Activated T-helper 1 cell treated with anti-CD3 and anti-CD28 coated beads, Interleukin-12 subunit alpha, Interleukin-12 subunit beta, Interleukin-2, Interleukin-4 antibody, amounts not matched to agents 30 ng/mL and 10 ng/mL and 1 ng/mL, durations not matched to agents 14 hours and 24 hours and 36 hours (primary cell): Measurements from ENCODE around the gene ZNF580. TPM values are rescaled to one million over a fixed set of nuclear protein-coding genes. Genes with fewer than 3 reads are reported as not detected.
A peak's percentile ranks its signal among the peaks of the same experiment; 100 is the strongest.

Source experiments
- DNase-seq: peaks from one replicate; pipeline ENCODE4 v3.0.0; 2021; ENCODE audit warnings: low spot score
- H3K27ac Mint-ChIP-seq: one replicate; pipeline ENCODE4 v1.8.0; 2021; ENCODE audit warnings: mild to moderate bottlenecking, mixed read lengths
- H3K27me3 Mint-ChIP-seq: one replicate; pipeline ENCODE4 v1.8.0; 2022; ENCODE audit warnings: mild to moderate bottlenecking, moderate library complexity, mixed read lengths; ENCODE audit not compliant: insufficient read depth
- H3K36me3 Mint-ChIP-seq: one replicate; pipeline ENCODE4 v1.8.0; 2021; ENCODE audit warnings: low read depth, mixed read lengths
- H3K4me1 Mint-ChIP-seq: one replicate; pipeline ENCODE4 v1.8.0; 2021; ENCODE audit warnings: low read depth, mixed read lengths
- H3K4me3 Mint-ChIP-seq: one replicate; pipeline ENCODE4 v1.8.0; 2021; ENCODE audit warnings: mild to moderate bottlenecking, moderate library complexity, mixed read lengths
- H3K9me3 Mint-ChIP-seq: one replicate; pipeline ENCODE4 v1.8.0; 2021; ENCODE audit warnings: mixed read lengths
- intact Hi-C: fragments of 100-400 bp; cut with micrococcal nuclease; formaldehyde crosslinking; loops from one replicate; pipeline ENCODE4 v1.15.1; 2024
- total RNA-seq: library from RNA; stranded (reverse); gene quantifications from 2 replicates; pipeline ENCODE4 v1.2.3, GENCODE V29; 2022

Gene ZNF580
- total RNA-seq, 1 donor from 2014 or later: 39.8 TPM

GRCh38 chr19:55675661-55676354, 35.0 kb downstream of the ZNF580 start:
- Mint-ChIP-seq H3K27ac (peak overlapping the region; percentile 95), H3K4me1 (peaks cover 46% of the 10 kb centered on the region), H3K4me3 (peak overlapping the region; percentile 98), H3K9me3 (no peaks in the 10 kb centered on the region), H3K27me3 (no peaks in the 10 kb centered on the region), H3K36me3 (peaks cover 44% of the 10 kb centered on the region)
- no peak for DNase-seq
- intact Hi-C loops: loop anchor here (1.0 to 5.0 kb wide), 7 partner anchors 21 to 670 kb away; partner anchors contain the start of genes U2AF2, ZNF444, ZNF581 and ZNF787

- peaks cover 41% of the 10 kb centered on the region for H3K36me3 Mint-ChIP-seq
- peak overlapping the region; percentile 98 for H3K4me3 Mint-ChIP-seq
- intact Hi-C loops: loop anchor here (5.0 kb wide), 1 partner anchor 446 kb away; the partner anchor contains the start of gene ZNF787
- H3K4me1 Mint-ChIP-seq: peaks cover 40% of the 10 kb centered on the region
- no peaks in the 10 kb centered on the region for H3K9me3 Mint-ChIP-seq
- no peak for DNase-seq
- H3K27me3 Mint-ChIP-seq: no peaks in the 10 kb centered on the region
- H3K27ac Mint-ChIP-seq: peak overlapping the region; percentile 18
These were observed 35.6 kb downstream of the ZNF580 start for GRCh38 chr19:55676383-55676782.

- Mint-ChIP-seq H3K27me3 (no peaks in the 10 kb centered on the region), H3K27ac (peak overlapping the region; percentile 18), H3K9me3 (no peaks in the 10 kb centered on the region), H3K4me1 (peaks cover 37% of the 10 kb centered on the region), H3K4me3 (peak overlapping the region; percentile 98), H3K36me3 (peaks cover 40% of the 10 kb centered on the region)
- DNase-seq: no peak
- intact Hi-C loops: loop anchor here (5.0 kb wide), 1 partner anchor 445 kb away; the partner anchor contains the start of gene ZNF787
These were observed 36.2 kb downstream of the ZNF580 start for GRCh38 chr19:55676889-55677505.

- H3K36me3 Mint-ChIP-seq: peaks cover 40% of the 10 kb centered on the region
- peak overlapping the region; percentile 60 for H3K4me3 Mint-ChIP-seq
- no peaks in the 10 kb centered on the region for H3K27me3 Mint-ChIP-seq
- peaks cover 37% of the 10 kb centered on the region for H3K4me1 Mint-ChIP-seq
- peak overlapping the region; percentile 67 for H3K27ac Mint-ChIP-seq
- intact Hi-C loops: loop anchor here (5.0 kb wide), 1 partner anchor 445 kb away; the partner anchor contains the start of gene ZNF787
- no peak for DNase-seq
- H3K9me3 Mint-ChIP-seq: no peaks in the 10 kb centered on the region
These were observed 36.8 kb downstream of the ZNF580 start for GRCh38 chr19:55677572-55678028.

GRCh38 chr19:55678121-55678671, 37.4 kb downstream of the ZNF580 start:
- Mint-ChIP-seq H3K27me3 (no peaks in the 10 kb centered on the region), H3K36me3 (peaks cover 39% of the 10 kb centered on the region), H3K9me3 (no peaks in the 10 kb centered on the region), H3K27ac (no peak overlapping the region), H3K4me1 (peaks cover 37% of the 10 kb centered on the region), H3K4me3 (no peak overlapping the region)
- intact Hi-C loops: loop anchor here (5.0 kb wide), 1 partner anchor 444 kb away; the partner anchor contains the start of gene ZNF787
- no peak for DNase-seq

GRCh38 chr19:55679343-55680257, 38.8 kb downstream of the ZNF580 start:
- H3K27ac Mint-ChIP-seq: no peak overlapping the region
- no peak overlapping the region for H3K4me3 Mint-ChIP-seq
- no peaks in the 10 kb centered on the region for H3K27me3 Mint-ChIP-seq
- DNase-seq: no peak
- H3K36me3 Mint-ChIP-seq: peaks cover 32% of the 10 kb centered on the region
- H3K4me1 Mint-ChIP-seq: peaks cover 33% of the 10 kb centered on the region
- H3K9me3 Mint-ChIP-seq: no peaks in the 10 kb centered on the region
- intact Hi-C loops: loop anchor here (5.0 kb wide), 1 partner anchor 443 kb away; the partner anchor contains the start of gene ZNF787

- Mint-ChIP-seq H3K4me1 (peaks cover 32% of the 10 kb centered on the region), H3K9me3 (no peaks in the 10 kb centered on the region), H3K36me3 (peaks cover 31% of the 10 kb centered on the region), H3K27ac (no peak overlapping the region), H3K27me3 (no peaks in the 10 kb centered on the region), H3K4me3 (no peak overlapping the region)
- intact Hi-C loops: no loop called here
- DNase-seq: no peak
These were observed 39.7 kb downstream of the ZNF580 start for GRCh38 chr19:55680339-55681130.

GRCh38 chr19:55681131-55682092, 40.6 kb downstream of the ZNF580 start:
- Mint-ChIP-seq H3K27ac (no peak overlapping the region), H3K36me3 (peaks cover 29% of the 10 kb centered on the region), H3K4me3 (no peak overlapping the region), H3K27me3 (no peaks in the 10 kb centered on the region), H3K9me3 (no peaks in the 10 kb centered on the region), H3K4me1 (peaks cover 23% of the 10 kb centered on the region)
- intact Hi-C loops: no loop called here
- DNase-seq: no peak

GRCh38 chr19:55683449-55684261, 42.9 kb downstream of the ZNF580 start:
- DNase-seq: no peak
- Mint-ChIP-seq H3K4me1 (peaks cover 6% of the 10 kb centered on the region), H3K9me3 (no peaks in the 10 kb centered on the region), H3K27ac (no peak overlapping the region), H3K36me3 (peaks cover 16% of the 10 kb centered on the region), H3K4me3 (no peak overlapping the region), H3K27me3 (no peaks in the 10 kb centered on the region)
- intact Hi-C loops: no loop called here

GRCh38 chr19:55684946-55685681, 44.3 kb downstream of the ZNF580 start:
- Mint-ChIP-seq H3K36me3 (peaks cover 6% of the 10 kb centered on the region), H3K27me3 (no peaks in the 10 kb centered on the region), H3K4me1 (no peaks in the 10 kb centered on the region), H3K9me3 (no peaks in the 10 kb centered on the region), H3K27ac (no peak overlapping the region), H3K4me3 (no peak overlapping the region)
- DNase-seq: no peak
- intact Hi-C loops: no loop called here
